HG03159 (cell line): ENCODE data around the gene TRIOBP.

Experiments
- ATAC-seq: cut with Tn5 transposase; IDR thresholded peaks from one replicate; pipeline ENCODE4 v1.9.1; 2021; ENCODE audit warnings: mild to moderate bottlenecking, moderate library complexity; ENCODE audit not compliant: unreplicated experiment

The TRIOBP gene

GRCh38 chr22:37747080-37747714, 50.3 kb downstream of the TRIOBP start:
- no peak for ATAC-seq

DNA sequence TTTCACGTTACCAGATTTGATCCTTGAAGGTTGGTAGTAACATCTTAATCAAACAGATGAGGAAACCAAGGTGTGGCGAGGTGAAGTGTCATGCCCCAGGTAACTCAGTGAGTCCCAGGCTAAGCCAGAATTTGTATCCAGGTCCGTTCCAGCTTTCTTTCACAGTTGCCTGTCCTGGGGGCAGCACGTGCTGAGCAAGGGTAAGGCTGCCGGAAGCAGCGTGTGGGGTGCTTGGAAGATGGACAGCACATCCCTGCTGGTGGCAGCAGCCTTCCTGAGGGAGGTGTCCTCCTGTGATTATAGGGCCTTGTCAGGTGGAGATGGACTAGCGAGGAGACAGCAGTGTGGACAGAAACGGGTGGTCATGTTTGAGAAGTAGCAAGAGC, 50.9 kb downstream of the TRIOBP start:
- ATAC-seq = no peak

GRCh38 chr22:37748659-37749058, 51.8 kb downstream of the TRIOBP start:
- ATAC-seq = no peak

GRCh38 chr22:37749226-37749625, 52.4 kb downstream of the TRIOBP start:
- ATAC-seq = no peak

DNA sequence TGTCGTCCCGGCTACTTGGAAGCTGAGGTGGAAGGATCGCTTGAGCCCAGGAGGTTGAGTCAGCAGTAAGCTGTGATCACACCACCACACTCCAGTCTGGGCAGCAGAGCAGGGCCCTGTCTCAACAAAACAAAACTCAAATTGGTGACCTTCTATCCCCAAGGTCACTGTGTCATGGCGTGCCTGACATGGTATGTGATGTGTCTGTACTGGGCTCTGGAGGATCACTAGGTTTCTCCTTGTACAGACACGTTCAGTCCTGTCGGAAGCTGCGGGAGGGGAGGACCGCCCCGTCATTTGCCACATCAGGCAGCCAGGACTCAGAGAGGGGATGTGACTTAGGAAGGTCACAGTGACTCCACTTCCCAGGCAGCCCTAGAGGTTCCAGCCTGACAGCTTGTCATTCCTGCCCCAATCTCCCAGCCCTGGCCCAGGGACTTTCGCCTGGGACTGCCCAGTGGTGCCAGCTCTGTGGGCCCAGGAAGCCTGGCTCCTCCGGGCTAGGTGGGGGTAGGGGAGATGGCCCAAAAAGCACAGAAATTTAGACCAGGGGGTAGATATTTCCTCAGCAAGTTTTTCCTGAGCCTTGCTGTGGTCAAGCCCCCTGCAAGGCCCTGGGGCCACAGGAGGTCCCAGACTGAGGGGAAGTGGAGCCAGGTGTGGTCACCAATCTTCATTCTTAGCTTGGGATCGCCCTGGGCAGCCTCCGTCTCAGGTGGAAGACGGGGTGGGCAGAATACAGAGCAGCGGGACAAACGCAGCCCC, 53.2 kb downstream of the TRIOBP start:
- ATAC-seq = no peak

- ATAC-seq = no peak
These were observed 53.8 kb downstream of the TRIOBP start for GRCh38 chr22:37750596-37751162.

DNA sequence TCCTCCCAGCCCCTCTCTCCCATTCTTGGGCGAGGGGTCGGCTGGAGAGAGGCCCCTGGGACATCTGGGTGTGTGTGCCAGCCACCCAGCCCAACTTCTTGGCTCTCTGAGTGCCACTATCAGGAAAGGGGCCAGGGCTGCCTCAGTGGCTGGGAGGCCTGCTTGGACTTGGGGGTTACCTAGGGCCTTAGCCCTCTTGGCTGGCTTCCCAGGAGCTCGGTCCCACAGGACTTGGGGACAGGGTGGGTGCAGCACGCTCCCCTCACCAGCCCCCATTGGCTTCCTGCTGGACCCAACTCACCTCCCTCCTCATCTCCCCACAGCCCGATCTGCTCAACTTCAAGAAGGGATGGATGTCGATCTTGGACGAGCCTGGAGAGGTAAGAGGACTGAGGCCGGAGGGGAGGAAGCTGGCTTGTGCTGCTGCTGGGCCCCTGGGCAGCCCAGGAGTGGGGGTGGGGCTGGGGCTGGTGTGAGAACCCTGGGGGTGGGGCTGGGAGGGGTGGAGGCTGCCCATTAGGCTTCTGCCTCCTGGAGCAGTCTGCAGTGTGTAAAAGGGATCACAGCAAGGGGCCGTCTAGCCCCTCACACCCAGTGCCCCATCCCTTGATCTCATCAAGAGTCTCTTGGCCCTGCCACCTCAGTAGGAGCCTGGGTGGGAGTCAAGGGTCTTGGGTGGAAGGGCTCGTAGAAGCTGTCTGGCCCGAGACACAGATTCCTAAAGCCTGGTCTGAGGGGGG, 54.8 kb downstream of the TRIOBP start:
- no peak for ATAC-seq

DNA sequence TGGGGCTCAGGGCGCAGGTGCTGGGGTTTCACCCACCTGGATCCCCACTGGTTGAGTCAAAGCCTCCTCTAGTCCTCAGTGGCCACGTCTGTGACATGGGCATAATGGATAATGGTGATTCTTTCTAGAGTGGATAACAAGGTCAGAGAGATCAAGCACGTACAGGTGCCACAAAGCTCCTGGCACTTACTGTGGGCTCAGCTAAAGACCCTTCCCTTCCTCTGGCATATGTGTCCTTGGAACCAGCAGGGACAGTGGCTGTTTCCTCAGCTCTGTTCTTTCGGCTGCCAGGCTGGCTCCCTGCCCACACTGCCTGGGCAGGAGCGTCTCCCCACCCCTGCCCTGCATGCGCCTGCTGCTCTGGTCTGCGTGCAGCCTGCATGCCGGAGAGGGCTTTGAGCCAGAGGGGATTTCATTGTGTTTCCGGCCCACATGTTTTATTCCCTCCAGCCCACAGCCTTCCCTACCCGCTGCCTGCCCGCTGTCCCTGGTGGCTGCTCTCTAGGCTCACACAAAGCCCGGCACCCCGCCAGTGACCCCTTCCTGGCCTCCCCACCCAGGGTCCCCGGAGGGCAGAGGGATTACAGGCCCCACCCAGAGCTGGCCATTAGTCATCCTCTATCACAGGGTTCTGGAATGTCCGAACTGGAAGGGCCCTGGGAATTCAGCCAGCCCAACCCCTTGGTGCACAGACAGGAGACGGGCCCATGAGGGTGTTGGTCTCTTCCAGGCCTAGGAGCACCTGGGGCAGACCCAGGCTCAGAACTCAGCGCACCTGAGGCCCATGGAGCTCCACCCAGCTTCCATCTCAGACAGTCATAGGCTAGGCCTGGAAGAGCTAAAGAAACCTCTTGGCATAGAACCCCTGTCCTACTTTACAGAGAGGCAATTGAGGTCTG, 55.6 kb downstream of the TRIOBP start:
- ATAC-seq = no peak

GRCh38 chr22:37753746-37754145, 56.9 kb downstream of the TRIOBP start:
- ATAC-seq = no peak

DNA sequence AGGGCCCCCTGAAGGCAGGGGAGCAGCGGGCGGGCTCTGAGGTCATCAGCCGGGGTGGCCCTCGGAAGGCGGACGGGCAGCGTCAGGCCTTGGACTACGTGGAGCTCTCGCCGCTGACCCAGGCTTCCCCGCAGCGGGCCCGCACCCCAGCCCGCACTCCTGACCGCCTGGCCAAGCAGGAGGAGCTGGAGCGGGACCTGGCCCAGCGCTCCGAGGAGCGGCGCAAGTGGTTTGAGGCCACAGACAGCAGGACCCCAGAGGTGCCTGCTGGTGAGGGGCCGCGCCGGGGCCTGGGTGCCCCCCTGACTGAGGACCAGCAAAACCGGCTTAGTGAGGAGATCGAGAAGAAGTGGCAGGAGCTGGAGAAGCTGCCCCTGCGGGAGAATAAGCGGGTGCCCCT, 60.8 kb downstream of the TRIOBP start:
- no peak for ATAC-seq

DNA sequence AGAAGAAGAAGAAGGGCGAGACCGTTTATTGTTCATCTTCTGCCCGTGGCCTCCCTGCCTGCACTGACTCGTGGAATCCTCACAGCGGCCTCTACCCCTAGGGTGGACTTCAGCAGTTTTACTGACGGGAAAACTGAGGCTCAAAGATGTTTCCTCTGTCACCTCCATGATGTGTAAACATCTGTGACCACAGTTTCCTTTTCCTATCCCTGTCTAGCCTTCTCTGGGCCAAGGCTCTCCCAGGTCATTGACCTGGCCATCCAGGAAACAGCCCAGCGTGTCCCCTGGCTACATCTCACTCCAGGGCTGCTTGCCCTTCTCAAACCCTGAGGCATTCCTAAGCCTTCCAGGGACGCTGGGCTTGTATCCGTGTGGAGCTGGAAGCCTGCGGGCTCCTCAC, 61.8 kb downstream of the TRIOBP start:
- no peak for ATAC-seq

- ATAC-seq = no peak
These were observed 62.4 kb downstream of the TRIOBP start for GRCh38 chr22:37759281-37759680.

GRCh38 chr22:37760152-37760551, 63.3 kb downstream of the TRIOBP start:
- no peak for ATAC-seq

- ATAC-seq = no peak
These were observed 65.6 kb downstream of the TRIOBP start for GRCh38 chr22:37762389-37762836.

GRCh38 chr22:37763012-37763411, 66.2 kb downstream of the TRIOBP start:
- ATAC-seq = no peak

DNA sequence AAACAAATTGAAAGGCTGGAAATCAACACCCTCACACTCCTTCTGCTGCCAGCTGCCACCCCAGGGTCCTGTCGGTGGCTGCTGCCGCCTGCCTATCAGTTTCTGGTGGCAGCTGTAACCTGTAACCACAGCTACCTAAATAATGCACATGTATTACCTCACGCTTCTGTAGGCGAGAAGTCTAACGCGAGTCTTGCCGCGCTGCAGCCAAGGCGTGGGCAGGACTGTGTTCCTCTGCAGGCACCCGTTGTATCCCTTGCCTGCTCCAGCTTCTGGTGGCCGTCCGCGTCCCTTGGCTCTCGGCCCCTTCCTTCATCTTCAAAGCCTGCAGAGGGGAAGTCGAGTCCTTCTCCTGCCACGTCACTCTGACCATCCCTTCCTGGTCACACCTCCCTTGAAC, 66.8 kb downstream of the TRIOBP start:
- no peak for ATAC-seq

DNA sequence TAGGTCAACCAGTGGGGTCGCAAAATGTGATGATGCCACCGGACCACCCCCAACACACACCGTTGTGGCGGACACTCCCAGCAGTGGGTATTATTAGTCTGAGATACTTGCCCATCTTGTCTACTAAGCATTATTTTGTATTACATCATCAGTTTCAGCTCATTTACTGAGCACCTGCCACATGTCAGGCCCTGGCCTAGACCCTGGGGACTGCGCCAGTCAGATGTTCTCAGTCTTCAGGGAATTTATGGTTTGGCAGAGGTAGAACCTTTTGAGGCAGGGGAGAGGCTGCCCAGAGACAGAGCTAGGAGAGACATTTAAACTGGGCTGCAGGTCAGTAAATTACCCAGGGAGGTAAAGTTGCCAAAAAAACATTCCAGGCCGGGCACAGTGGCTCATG, 67.8 kb downstream of the TRIOBP start:
- ATAC-seq = no peak

DNA sequence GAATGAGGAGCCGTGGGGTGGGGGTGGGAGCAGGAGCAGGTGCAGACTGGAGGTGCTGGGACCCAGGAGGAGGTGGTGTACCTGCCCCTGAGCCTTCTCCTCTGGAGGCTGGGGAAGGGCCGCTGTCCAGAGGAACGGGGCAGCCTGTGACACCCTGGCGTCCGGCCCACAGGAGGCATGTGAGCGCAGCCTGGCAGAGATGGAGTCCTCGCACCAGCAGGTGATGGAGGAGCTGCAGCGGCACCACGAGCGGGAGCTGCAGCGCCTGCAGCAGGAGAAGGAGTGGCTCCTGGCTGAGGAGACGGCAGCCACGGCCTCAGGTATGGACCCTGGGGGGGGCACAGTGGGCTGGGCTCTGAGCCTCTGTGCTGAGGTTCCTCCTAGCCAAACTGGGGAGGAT, 68.7 kb downstream of the TRIOBP start:
- no peak for ATAC-seq

DNA sequence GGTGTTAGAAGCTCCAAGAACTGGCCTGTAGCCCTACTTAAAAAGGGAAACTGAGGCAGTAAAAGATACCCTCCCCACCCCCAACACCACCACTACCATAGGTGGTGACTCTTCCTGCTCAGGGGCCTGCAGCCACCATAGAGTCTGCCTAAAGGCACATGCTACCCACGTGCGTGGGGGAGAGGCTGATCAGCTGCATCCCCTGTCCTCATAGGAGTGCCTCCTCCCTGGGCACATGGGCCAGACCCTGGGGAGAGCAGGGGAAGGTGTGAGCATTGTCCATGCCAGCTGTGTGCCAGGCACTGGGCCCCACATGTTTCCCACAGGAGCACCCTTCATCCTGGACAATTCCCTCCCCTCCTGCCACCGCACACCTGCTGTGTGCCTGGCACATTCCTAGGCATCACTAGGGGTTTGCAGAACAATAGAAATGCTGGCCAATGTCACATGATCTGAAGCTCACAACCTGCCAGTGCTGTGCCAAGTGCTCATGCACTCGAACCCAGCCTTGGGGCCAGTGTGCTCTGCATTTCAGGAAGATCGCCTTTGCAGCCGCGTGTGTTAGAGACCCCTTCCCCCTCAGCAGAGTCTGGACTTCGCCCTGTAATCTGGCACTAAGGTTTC, 69.2 kb downstream of the TRIOBP start:
- no peak for ATAC-seq

GRCh38 chr22:37768273-37768672, 71.4 kb downstream of the TRIOBP start:
- ATAC-seq = no peak
